Activated CD8-positive, alpha-beta T cell treated with anti-CD3 and anti-CD28 coated beads, Interleukin-2, amount 10 ng/mL, durations not matched to agents 7 days and 5 days (primary cell): Measurements from ENCODE around the gene PKP3. TPM values are rescaled to one million over a fixed set of nuclear protein-coding genes. Genes with fewer than 3 reads are reported as not detected.
"Not testable (repeated sequence)": the region's sequence is repeated elsewhere in the genome, so short reads cannot be mapped to it uniquely, and the experiment has no call there.

ENCODE experiments used
- ATAC-seq: fragments of 150-1000 bp; cut with Tn5 transposase; one replicate; pipeline ENCODE4 v1.10.0; 2021; ENCODE audit warnings: moderate library complexity
- CTCF ChIA-PET: fragments of 350-600 bp; sonication (Branson Sonifier 250); formaldehyde crosslinking; loops from one replicate; lab custom pipeline; 2021; ENCODE audit warnings: antibody characterized with exemption; lab: Charles Lee
- POLR2A ChIA-PET: fragments of 350-600 bp; sonication (Branson Sonifier 250); formaldehyde crosslinking; loops from one replicate; lab custom pipeline; 2021; ENCODE audit warnings: antibody characterized with exemption; lab: Charles Lee
- DNase-seq: peaks from one replicate; pipeline ENCODE4 v3.0.0-alpha.2; 2020
- H3K27ac Mint-ChIP-seq: one replicate; pipeline ENCODE4 v1.8.0; 2021; ENCODE audit warnings: mild to moderate bottlenecking, mixed read lengths
- H3K27me3 Mint-ChIP-seq: one replicate; pipeline ENCODE4 v1.8.0; 2021; ENCODE audit warnings: low read depth, mixed read lengths
- H3K36me3 Mint-ChIP-seq: one replicate; pipeline ENCODE4 v1.8.0; 2021; ENCODE audit warnings: low read depth, mixed read lengths
- H3K4me1 Mint-ChIP-seq: one replicate; pipeline ENCODE4 v1.8.0; 2021; ENCODE audit warnings: low read depth, mixed read lengths
- H3K4me3 Mint-ChIP-seq: one replicate; pipeline ENCODE4 v1.8.0; 2021; ENCODE audit warnings: mild to moderate bottlenecking, mixed read lengths
- H3K9me3 Mint-ChIP-seq: one replicate; pipeline ENCODE4 v1.8.0; 2022; ENCODE audit warnings: mixed read lengths; ENCODE audit not compliant: insufficient read depth
- total RNA-seq, 2 experiments: library from RNA; stranded (reverse); gene quantifications; one replicate each; pipeline ENCODE4 v1.2.3, GENCODE V29; 2021

PKP3 gene
- total RNA-seq, 2 experiments from 2014 or later: 0.13 TPM; not detected in 1

GRCh38 chr11:355581-356458 is 38.2 kb upstream of the PKP3 start:
- no peaks in the 10 kb centered on the region for H3K9me3 Mint-ChIP-seq

GRCh38 chr11:356610-357009 is 37.4 kb upstream of the PKP3 start:
- Mint-ChIP-seq H3K27me3 (peaks cover 13% of the 10 kb centered on the region), H3K36me3 (no peaks in the 10 kb centered on the region), H3K4me1 (peaks cover 43% of the 10 kb centered on the region), H3K9me3 (no peaks in the 10 kb centered on the region), H3K4me3 (no peak overlapping the region), H3K27ac (no peak overlapping the region)
- no peak for DNase-seq
- POLR2A ChIA-PET: interaction anchor here (2.4 to 2.6 kb wide), 2 partner anchors 26 to 40 kb away, joined by 22 to 55 read pairs; no protein-coding TSS in a partner anchor
- no peak for ATAC-seq
- CTCF ChIA-PET: interaction anchor here (1.0 to 1.9 kb wide), 4 partner anchors 26 to 47 kb away, joined by 3 to 17 read pairs (median 14); no protein-coding TSS in a partner anchor

More at GRCh38 chr11:355581-356458, 38.2 kb upstream of the PKP3 start:
- ATAC-seq (peak; percentile 61), DNase-seq (peak; percentile 92)
- Mint-ChIP-seq H3K27ac (peak overlapping the region; percentile 89), H3K4me1 (peaks cover 46% of the 10 kb centered on the region), H3K27me3 (peaks cover 13% of the 10 kb centered on the region), H3K36me3 (no peaks in the 10 kb centered on the region), H3K4me3 (peak overlapping the region; percentile 84)
- ChIA-PET CTCF (interaction anchor here (0.8 to 2.1 kb wide), 16 partner anchors 13 to 163 kb away, joined by 3 to 17 read pairs (median 4); partner anchors contain the start of gene BET1L), POLR2A (interaction anchor here (0.8 to 2.6 kb wide), 15 partner anchors 16 to 149 kb away, joined by 3 to 55 read pairs (median 8); partner anchors contain the start of genes BET1L, IFITM2, PSMD13 and RIC8A)

- H3K4me3 Mint-ChIP-seq: no peak overlapping the region
- ATAC-seq (no peak), DNase-seq (no peak)
- H3K9me3 Mint-ChIP-seq: no peaks in the 10 kb centered on the region
- no peaks in the 10 kb centered on the region for H3K36me3 Mint-ChIP-seq
- POLR2A ChIA-PET: no interaction called here
- peaks cover 13% of the 10 kb centered on the region for H3K27me3 Mint-ChIP-seq
- no peak overlapping the region for H3K27ac Mint-ChIP-seq
- CTCF ChIA-PET: no interaction called here
- H3K4me1 Mint-ChIP-seq: peaks cover 37% of the 10 kb centered on the region
Observed at GRCh38 chr11:357582-357981, 36.4 kb upstream of the PKP3 start.

- DNase-seq (no peak), ATAC-seq (no peak)
- ChIA-PET CTCF (interaction anchor here (2.0 kb wide), 1 partner anchor 107 kb away, joined by 10 read pairs; no protein-coding TSS in a partner anchor), POLR2A (interaction anchor here (0.9 kb wide), 1 partner anchor 56 kb away, joined by 3 read pairs; the partner anchor contains the start of gene SIGIRR)
- Mint-ChIP-seq H3K4me3 (no peak overlapping the region), H3K9me3 (no peaks in the 10 kb centered on the region), H3K27ac (no peak overlapping the region), H3K36me3 (no peaks in the 10 kb centered on the region), H3K27me3 (peaks cover 13% of the 10 kb centered on the region), H3K4me1 (peaks cover 30% of the 10 kb centered on the region)
Observed at GRCh38 chr11:358129-358800, 35.7 kb upstream of the PKP3 start.

- no peaks in the 10 kb centered on the region for H3K9me3 Mint-ChIP-seq
- H3K27ac Mint-ChIP-seq: no peak overlapping the region
- H3K36me3 Mint-ChIP-seq: no peaks in the 10 kb centered on the region
- POLR2A ChIA-PET: interaction anchor here (0.7 to 1.0 kb wide), 3 partner anchors 55 to 109 kb away, joined by 3 read pairs; partner anchors contain the start of gene SIGIRR
- H3K4me3 Mint-ChIP-seq: no peak overlapping the region
- ATAC-seq (peak; percentile 11), DNase-seq (peak; percentile 44)
- H3K27me3 Mint-ChIP-seq: peaks cover 13% of the 10 kb centered on the region
- H3K4me1 Mint-ChIP-seq: peaks cover 26% of the 10 kb centered on the region
- CTCF ChIA-PET: interaction anchor here (2.0 to 7.3 kb wide), 2 partner anchors 53 to 108 kb away, joined by 10 to 49 read pairs; partner anchors contain the start of gene IFITM2
Observed at GRCh38 chr11:359181-359714, 34.8 kb upstream of the PKP3 start.

- peaks cover 13% of the 10 kb centered on the region for H3K27me3 Mint-ChIP-seq
- CTCF ChIA-PET: interaction anchor here (0.9 to 7.3 kb wide), 5 partner anchors 55 to 123 kb away, joined by 3 to 49 read pairs (median 10); partner anchors contain the start of gene IFITM2
- no peaks in the 10 kb centered on the region for H3K9me3 Mint-ChIP-seq
- no peaks in the 10 kb centered on the region for H3K36me3 Mint-ChIP-seq
- DNase-seq (no peak), ATAC-seq (no peak)
- POLR2A ChIA-PET: no interaction called here
- peaks cover 16% of the 10 kb centered on the region for H3K4me1 Mint-ChIP-seq
- H3K4me3 Mint-ChIP-seq: no peak overlapping the region
- H3K27ac Mint-ChIP-seq: no peak overlapping the region
Observed at GRCh38 chr11:360326-361280, 33.4 kb upstream of the PKP3 start.

- no peak overlapping the region for H3K4me3 Mint-ChIP-seq
- DNase-seq (no peak), ATAC-seq (no peak)
- ChIA-PET CTCF (interaction anchor here (1.1 to 7.3 kb wide), 9 partner anchors 20 to 156 kb away, joined by 3 to 49 read pairs (median 5); partner anchors contain the start of genes BET1L, IFITM2 and RIC8A), POLR2A (interaction anchor here (0.6 kb wide), 1 partner anchor 113 kb away, joined by 5 read pairs; no protein-coding TSS in a partner anchor)
- no peaks in the 10 kb centered on the region for H3K36me3 Mint-ChIP-seq
- no peak overlapping the region for H3K27ac Mint-ChIP-seq
- H3K27me3 Mint-ChIP-seq: peaks cover 26% of the 10 kb centered on the region
- peaks cover 17% of the 10 kb centered on the region for H3K4me1 Mint-ChIP-seq
- H3K9me3 Mint-ChIP-seq: no peaks in the 10 kb centered on the region
Observed at GRCh38 chr11:362642-363442, 31.2 kb upstream of the PKP3 start.

- peaks cover 22% of the 10 kb centered on the region for H3K4me1 Mint-ChIP-seq
- H3K27me3 Mint-ChIP-seq: peaks cover 31% of the 10 kb centered on the region
- POLR2A ChIA-PET: interaction anchor here (0.6 kb wide), 1 partner anchor 113 kb away, joined by 5 read pairs; no protein-coding TSS in a partner anchor
- H3K36me3 Mint-ChIP-seq, H3K9me3 Mint-ChIP-seq, H3K27ac Mint-ChIP-seq, H3K4me3 Mint-ChIP-seq, ATAC-seq, DNase-seq: not testable (repeated sequence)
- CTCF ChIA-PET: interaction anchor here (1.1 to 7.3 kb wide), 8 partner anchors 20 to 156 kb away, joined by 3 to 49 read pairs (median 6); partner anchors contain the start of genes BET1L, IFITM2 and RIC8A
Observed at GRCh38 chr11:363443-363805, 30.6 kb upstream of the PKP3 start.

GRCh38 chr11:363948-364761 is 29.9 kb upstream of the PKP3 start:
- ATAC-seq (peak; percentile 76), DNase-seq (peak; percentile 65)
- no peak overlapping the region for H3K4me3 Mint-ChIP-seq
- H3K4me1 Mint-ChIP-seq: peaks cover 23% of the 10 kb centered on the region
- no peaks in the 10 kb centered on the region for H3K9me3 Mint-ChIP-seq
- peaks cover 2% of the 10 kb centered on the region for H3K36me3 Mint-ChIP-seq
- no peak overlapping the region for H3K27ac Mint-ChIP-seq
- H3K27me3 Mint-ChIP-seq: peaks cover 31% of the 10 kb centered on the region
- POLR2A ChIA-PET: interaction anchor here (0.9 to 1.2 kb wide), 3 partner anchors 47 to 153 kb away, joined by 3 to 5 read pairs (median 4); no protein-coding TSS in a partner anchor
- CTCF ChIA-PET: interaction anchor here (0.9 to 7.3 kb wide), 10 partner anchors 55 to 157 kb away, joined by 3 to 49 read pairs (median 4); partner anchors contain the start of genes BET1L, IFITM2, IFITM5 and RIC8A
